NK-92 treated with Interleukin-12 subunit alpha and Interleukin-12 subunit beta, amount 100 ng/mL, for 24 hours (cell line): ENCODE measurements around the gene HGF.

Experiments
- DNase-seq: peaks from one replicate; lab custom pipeline; 2025; lab: John Stamatoyannopoulos, UW

Gene HGF

GRCh38 chr7:81719865-81720264 lies 50.0 kb downstream of the HGF start:
- no peak for DNase-seq

GRCh38 chr7:81715984-81716588 lies 53.8 kb downstream of the HGF start:
- DNase-seq: no peak

- DNase-seq: no peak
Measured at GRCh38 chr7:81714306-81714705, 55.5 kb downstream of the HGF start.

- DNase-seq: no peak
Measured at GRCh38 chr7:81710751-81711150, 59.1 kb downstream of the HGF start.

- DNase-seq: no peak
Measured at GRCh38 chr7:81709836-81710235, 60.0 kb downstream of the HGF start.

GRCh38 chr7:81707966-81708365 lies 61.9 kb downstream of the HGF start:
- DNase-seq: no peak

GRCh38 chr7:81707196-81707595 lies 62.7 kb downstream of the HGF start:
- no peak for DNase-seq

- DNase-seq: no peak
Measured at GRCh38 chr7:81705206-81705605, 64.6 kb downstream of the HGF start.

- no peak for DNase-seq
Measured at GRCh38 chr7:81704595-81704994, 65.3 kb downstream of the HGF start.

GRCh38 chr7:81698965-81699364 lies 70.9 kb downstream of the HGF start:
- DNase-seq: no peak

GRCh38 chr7:81694711-81695110 lies 75.1 kb downstream of the HGF start:
- no peak for DNase-seq

GRCh38 chr7:81693894-81694293 lies 76.0 kb downstream of the HGF start:
- DNase-seq: no peak

- no peak for DNase-seq
Measured at GRCh38 chr7:81693080-81693479, 76.8 kb downstream of the HGF start.

GRCh38 chr7:81692146-81692905 lies 77.5 kb downstream of the HGF start:
- no peak for DNase-seq

GRCh38 chr7:81691199-81691821 lies 78.5 kb downstream of the HGF start:
- no peak for DNase-seq

GRCh38 chr7:81690688-81691087 lies 79.2 kb downstream of the HGF start:
- DNase-seq: no peak

GRCh38 chr7:81690251-81690650 lies 79.6 kb downstream of the HGF start:
- no peak for DNase-seq

- DNase-seq: no peak
Measured at GRCh38 chr7:81688622-81689411, 81.0 kb downstream of the HGF start.

- DNase-seq: no peak
Measured at GRCh38 chr7:81687062-81687461, 82.8 kb downstream of the HGF start.

- no peak for DNase-seq
Measured at GRCh38 chr7:81685270-81685868, 84.5 kb downstream of the HGF start.

- no peak for DNase-seq
Measured at GRCh38 chr7:81684514-81685269, 85.2 kb downstream of the HGF start.
